HEK293 (cell line): ENCODE data around the gene NOB1.

ENCODE experiments used
- CTCF ChIA-PET: fragments of 350-600 bp; formaldehyde crosslinking; extraction: SDS; loops from one replicate; lab custom pipeline; 2021; ENCODE audit warnings: antibody characterized with exemption; lab: Yijun Ruan, JAX
- POLR2A ChIA-PET: fragments of 300-600 bp; formaldehyde crosslinking; extraction: SDS; loops from one replicate; lab custom pipeline; 2020; ENCODE audit warnings: antibody characterized with exemption, inconsistent platforms; lab: Yijun Ruan, JAX
- H3K27ac ChIP-seq: fragments of 200-500 bp; sonication (Bioruptor generic); 2 replicates; pipeline ENCODE4 v1.5.1; 2014; ENCODE audit warnings: low read depth, low read length, control low read depth, inconsistent platforms; ENCODE audit errors: extremely low read depth
- H3K36me3 ChIP-seq, 2 experiments: fragments of 200-500 bp in 1 of 2; sonication (Bioruptor generic) in 1 of 2; 1 replicate in 1 of 2; 2 replicates in 1 of 2; pipeline ENCODE4 v1.5.1; 2014 to 2017; ENCODE audit warnings: inconsistent platforms in 2 of 2, low read length in 2 of 2; ENCODE audit not compliant: control insufficient read depth in 2 of 2, insufficient read depth in 1 of 2
- H3K4me1 ChIP-seq: fragments of 200-500 bp; sonication (Bioruptor generic); 2 replicates; pipeline ENCODE4 v1.5.1; 2014; ENCODE audit warnings: mild to moderate bottlenecking, low read length, inconsistent platforms; ENCODE audit not compliant: control insufficient read depth, insufficient read depth
- H3K4me3 ChIP-seq: 2 replicates; pipeline ENCODE4 v1.5.1; 2011; ENCODE audit warnings: low read depth, mild to moderate bottlenecking, control low read depth, low read length, moderate library complexity
- H3K9me3 ChIP-seq: fragments of 200-500 bp; sonication (Bioruptor generic); 2 replicates; pipeline ENCODE4 v1.5.1; 2014; ENCODE audit warnings: low read depth, low read length, inconsistent platforms; ENCODE audit not compliant: control insufficient read depth, insufficient read depth
- BCL6B ChIP-seq: fragments of 450-650 bp; formaldehyde crosslinking; IDR thresholded peaks from 2 replicates; pipeline ENCODE4 v1.5.1; 2017; ENCODE audit warnings: missing biosample characterization, missing genetic modification characterization
- ELK4 ChIP-seq: IDR thresholded peaks from 2 replicates; pipeline ENCODE4 v1.6.1; 2011; ENCODE audit warnings: mild to moderate bottlenecking, low read depth, low read length, borderline replicate concordance
- HOXC10 ChIP-seq: sonication (generic); formaldehyde crosslinking; IDR thresholded peaks from 2 replicates; pipeline ENCODE4 v1.8.1; 2023; ENCODE audit warnings: mild to moderate bottlenecking, missing genetic modification reagents
- KLF17 ChIP-seq: fragments of 450-650 bp; formaldehyde crosslinking; IDR thresholded peaks from 2 replicates; pipeline ENCODE4 v1.5.1; 2016; ENCODE audit warnings: missing biosample characterization, missing genetic modification characterization
- MEIS1 ChIP-seq: sonication (generic); formaldehyde crosslinking; IDR thresholded peaks from 2 replicates; pipeline ENCODE4 v1.8.1; 2022; ENCODE audit warnings: missing genetic modification reagents, mild to moderate bottlenecking, borderline replicate concordance
- MZF1 ChIP-seq: fragments of 450-650 bp; formaldehyde crosslinking; IDR thresholded peaks from 2 replicates; pipeline ENCODE4 v1.5.1; 2017; ENCODE audit warnings: missing biosample characterization, missing genetic modification characterization, borderline replicate concordance
- OSR2 ChIP-seq: fragments of 450-650 bp; formaldehyde crosslinking; IDR thresholded peaks from 2 replicates; pipeline ENCODE4 v1.5.1; 2016; ENCODE audit warnings: missing biosample characterization, missing genetic modification characterization
- REPIN1 ChIP-seq: fragments of 450-650 bp; formaldehyde crosslinking; IDR thresholded peaks from 2 replicates; pipeline ENCODE4 v1.5.1; 2017; ENCODE audit warnings: missing biosample characterization, missing genetic modification characterization, low read depth
- SP2 ChIP-seq: fragments of 450-650 bp; formaldehyde crosslinking; IDR thresholded peaks from 2 replicates; pipeline ENCODE4 v1.5.1; 2016; ENCODE audit warnings: missing biosample characterization, missing genetic modification characterization
- ZBTB44 ChIP-seq: fragments of 450-650 bp; IDR thresholded peaks from 2 replicates; pipeline ENCODE4 v1.5.1; 2018; ENCODE audit warnings: missing biosample characterization, mild to moderate bottlenecking, missing genetic modification characterization
- ZFP69B ChIP-seq: fragments of 450-650 bp; formaldehyde crosslinking; IDR thresholded peaks from 2 replicates; pipeline ENCODE4 v1.5.1; 2016; ENCODE audit warnings: missing biosample characterization, missing genetic modification characterization
- ZNF132 ChIP-seq: fragments of 450-650 bp; formaldehyde crosslinking; IDR thresholded peaks from 2 replicates; pipeline ENCODE4 v1.5.1; 2017; ENCODE audit warnings: missing biosample characterization, missing genetic modification characterization, borderline replicate concordance
- ZNF133 ChIP-seq: fragments of 450-650 bp; formaldehyde crosslinking; IDR thresholded peaks from 2 replicates; pipeline ENCODE4 v1.5.1; 2016; ENCODE audit warnings: missing biosample characterization, missing genetic modification characterization
- ZNF169 ChIP-seq: fragments of 450-650 bp; formaldehyde crosslinking; IDR thresholded peaks from 2 replicates; pipeline ENCODE4 v1.5.1; 2016; ENCODE audit warnings: missing biosample characterization, missing genetic modification characterization
- ZNF174 ChIP-seq: fragments of 450-650 bp; formaldehyde crosslinking; IDR thresholded peaks from 2 replicates; pipeline ENCODE4 v1.5.0; 2017; ENCODE audit warnings: missing biosample characterization, mild to moderate bottlenecking, missing genetic modification characterization
- ZNF175 ChIP-seq: fragments of 450-650 bp; formaldehyde crosslinking; IDR thresholded peaks from 2 replicates; pipeline ENCODE4 v1.5.1; 2016; ENCODE audit warnings: missing biosample characterization, missing genetic modification characterization
- ZNF341 ChIP-seq: fragments of 450-650 bp; formaldehyde crosslinking; IDR thresholded peaks from 2 replicates; pipeline ENCODE4; 2016; ENCODE audit warnings: low read depth, missing biosample characterization, missing genetic modification characterization
- ZNF37A ChIP-seq: fragments of 450-650 bp; IDR thresholded peaks from 2 replicates; pipeline ENCODE4 v1.5.1; 2018; ENCODE audit warnings: missing biosample characterization, missing genetic modification characterization
- ZNF391 ChIP-seq: fragments of 450-650 bp; formaldehyde crosslinking; IDR thresholded peaks from 2 replicates; pipeline ENCODE4 v1.5.1; 2016; ENCODE audit warnings: low read depth, missing biosample characterization, missing genetic modification characterization, borderline replicate concordance
- ZNF426 ChIP-seq: fragments of 450-650 bp; formaldehyde crosslinking; IDR thresholded peaks from 2 replicates; pipeline ENCODE4 v1.5.1; 2017; ENCODE audit warnings: missing biosample characterization, missing genetic modification characterization, mild to moderate bottlenecking, inconsistent platforms, moderate library complexity
- ZNF449 ChIP-seq: fragments of 450-650 bp; formaldehyde crosslinking; IDR thresholded peaks from 2 replicates; pipeline ENCODE4 v1.5.1; 2017; ENCODE audit warnings: missing biosample characterization, mild to moderate bottlenecking, missing genetic modification characterization, moderate library complexity
- ZNF48 ChIP-seq: fragments of 450-650 bp; formaldehyde crosslinking; IDR thresholded peaks from 2 replicates; pipeline ENCODE4 v1.5.1; 2016; ENCODE audit warnings: missing biosample characterization, missing genetic modification characterization
- ZNF548 ChIP-seq: fragments of 450-650 bp; formaldehyde crosslinking; IDR thresholded peaks from 2 replicates; pipeline ENCODE4 v1.5.1; 2016; ENCODE audit warnings: missing biosample characterization, missing genetic modification characterization
- ZNF560 ChIP-seq: fragments of 450-650 bp; formaldehyde crosslinking; IDR thresholded peaks from 2 replicates; pipeline ENCODE4 v1.5.1; 2017; ENCODE audit warnings: missing biosample characterization, missing genetic modification characterization, borderline replicate concordance
- ZNF645 ChIP-seq: fragments of 450-650 bp; formaldehyde crosslinking; IDR thresholded peaks from 2 replicates; pipeline ENCODE4; 2016; ENCODE audit warnings: missing biosample characterization, missing genetic modification characterization
- ZNF677 ChIP-seq: fragments of 450-650 bp; IDR thresholded peaks from 2 replicates; pipeline ENCODE4 v1.5.0; 2018; ENCODE audit warnings: missing biosample characterization, mild to moderate bottlenecking, missing genetic modification characterization, moderate library complexity
- ZNF747 ChIP-seq: fragments of 450-650 bp; formaldehyde crosslinking; IDR thresholded peaks from 2 replicates; pipeline ENCODE4 v1.5.1; 2016; ENCODE audit warnings: missing biosample characterization, missing genetic modification characterization

The NOB1 gene

GRCh38 chr16:69698404-69698803 is 56.3 kb downstream of the NOB1 start:
- no peak overlapping the region for H3K27ac ChIP-seq
- no peaks in the 10 kb centered on the region for H3K4me1 ChIP-seq
- H3K9me3 ChIP-seq: no peaks in the 10 kb centered on the region
- peaks cover 19 to 49% of the 10 kb centered on the region in 2 experiments for H3K36me3 ChIP-seq
- TF ChIP-seq ZNF560 (tag by site-specific recombination) (no peak), KLF17 (tag by site-specific recombination) (no peak), OSR2 (tag by site-specific recombination) (no peak), ZNF645 (tag by site-specific recombination) (no peak), REPIN1 (tag by site-specific recombination) (no peak), BCL6B (no peak), MEIS1 (CRISPR knock-in tag) (no peak), ZNF747 (tag by site-specific recombination) (no peak), ZNF37A (tag by site-specific recombination) (no peak), ZNF174 (tag by site-specific recombination) (no peak), ZNF48 (tag by site-specific recombination) (no peak), ZNF341 (tag by site-specific recombination) (no peak), MZF1 (tag by site-specific recombination) (no peak), ZNF391 (no peak)
- H3K4me3 ChIP-seq: no peak overlapping the region
- ChIA-PET POLR2A (interaction anchor here (0.6 kb wide), 1 partner anchor 208 kb away, joined by 3 read pairs; no protein-coding TSS in a partner anchor), CTCF (interaction anchor here (0.7 to 1.5 kb wide), 2 partner anchors 11 to 45 kb away, joined by 5 read pairs; no protein-coding TSS in a partner anchor)

GRCh38 chr16:69693916-69694315 is 60.8 kb downstream of the NOB1 start:
- ChIA-PET POLR2A (no interaction called here), CTCF (no interaction called here)
- Histone ChIP-seq H3K27ac (no peak overlapping the region), H3K9me3 (no peaks in the 10 kb centered on the region), H3K4me1 (no peaks in the 10 kb centered on the region), H3K4me3 (no peak overlapping the region), H3K36me3 (peaks cover 31 to 73% of the 10 kb centered on the region in 2 experiments)
- no peak for TF ChIP-seq SP2 (tag by site-specific recombination)
- TF ChIP-seq ZNF426 (tag by site-specific recombination): no peak
- TF ChIP-seq ZNF175 (tag by site-specific recombination): no peak
- TF ChIP-seq ZNF548 (tag by site-specific recombination): no peak
- no peak for TF ChIP-seq ZNF133 (tag by site-specific recombination)
- no peak for TF ChIP-seq ZNF677
- TF ChIP-seq ELK4: no peak
- no peak for TF ChIP-seq ZNF132 (tag by site-specific recombination)
- TF ChIP-seq ZNF169 (tag by site-specific recombination): no peak
- TF ChIP-seq ZBTB44: no peak
- no peak for TF ChIP-seq HOXC10
- no peak for TF ChIP-seq ZFP69B
- TF ChIP-seq ZNF449: no peak
